Liver (tissue), 3 donors: ENCODE data around the gene IQCK.

ENCODE experiments used
- TF ChIP-seq, protein P1 (sequence below): IDR thresholded peaks from 2 replicates; pipeline ENCODE4 v1.6.1; 2016; ENCODE audit warnings: antibody characterized with exemption
- TF ChIP-seq, protein P2 (sequence below): fragments of 150-350 bp; IDR thresholded peaks from 2 replicates; pipeline ENCODE4 v1.5.1; 2017; ENCODE audit warnings: improper control_type of control experiment, low read depth, low read length; ENCODE audit not compliant: missing input control
- donor health status: healthy.
- donor health status: healthy.

DNA sequence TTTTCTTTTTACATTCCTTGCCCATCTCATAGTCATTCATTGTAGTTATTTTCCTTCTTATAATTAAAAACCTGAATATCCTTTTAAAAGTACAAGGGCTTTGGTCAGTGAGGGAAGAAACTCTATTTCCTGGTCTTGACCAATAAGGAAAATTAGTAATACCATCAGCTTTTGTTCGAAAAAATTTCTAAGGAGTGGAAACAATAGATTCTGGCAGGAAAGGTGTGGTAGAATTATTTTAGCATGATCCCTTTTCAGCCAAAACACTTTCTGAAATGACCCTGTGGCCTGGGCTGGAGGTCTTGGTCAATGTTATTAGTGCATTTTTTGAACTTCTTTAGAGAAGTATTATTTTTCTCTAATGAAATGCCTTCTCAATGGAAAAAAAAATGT is 36.6 kb downstream of the IQCK start:
- TF ChIP-seq, protein P1, sequence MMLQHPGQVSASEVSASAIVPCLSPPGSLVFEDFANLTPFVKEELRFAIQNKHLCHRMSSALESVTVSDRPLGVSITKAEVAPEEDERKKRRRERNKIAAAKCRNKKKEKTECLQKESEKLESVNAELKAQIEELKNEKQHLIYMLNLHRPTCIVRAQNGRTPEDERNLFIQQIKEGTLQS, result no peak
- TF ChIP-seq, protein P2, sequence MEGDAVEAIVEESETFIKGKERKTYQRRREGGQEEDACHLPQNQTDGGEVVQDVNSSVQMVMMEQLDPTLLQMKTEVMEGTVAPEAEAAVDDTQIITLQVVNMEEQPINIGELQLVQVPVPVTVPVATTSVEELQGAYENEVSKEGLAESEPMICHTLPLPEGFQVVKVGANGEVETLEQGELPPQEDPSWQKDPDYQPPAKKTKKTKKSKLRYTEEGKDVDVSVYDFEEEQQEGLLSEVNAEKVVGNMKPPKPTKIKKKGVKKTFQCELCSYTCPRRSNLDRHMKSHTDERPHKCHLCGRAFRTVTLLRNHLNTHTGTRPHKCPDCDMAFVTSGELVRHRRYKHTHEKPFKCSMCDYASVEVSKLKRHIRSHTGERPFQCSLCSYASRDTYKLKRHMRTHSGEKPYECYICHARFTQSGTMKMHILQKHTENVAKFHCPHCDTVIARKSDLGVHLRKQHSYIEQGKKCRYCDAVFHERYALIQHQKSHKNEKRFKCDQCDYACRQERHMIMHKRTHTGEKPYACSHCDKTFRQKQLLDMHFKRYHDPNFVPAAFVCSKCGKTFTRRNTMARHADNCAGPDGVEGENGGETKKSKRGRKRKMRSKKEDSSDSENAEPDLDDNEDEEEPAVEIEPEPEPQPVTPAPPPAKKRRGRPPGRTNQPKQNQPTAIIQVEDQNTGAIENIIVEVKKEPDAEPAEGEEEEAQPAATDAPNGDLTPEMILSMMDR, result no peak
